ENCODE measurements around the gene SIGLEC1. TPM values are rescaled to one million over a fixed set of nuclear protein-coding genes. Genes with fewer than 3 reads are reported as not detected.

The SIGLEC1 gene
- total and polyA plus RNA-seq, 2 donors (not counting 3 experiments of a cell fraction or from before 2014, with no cell fraction given), result not detected

DNA sequence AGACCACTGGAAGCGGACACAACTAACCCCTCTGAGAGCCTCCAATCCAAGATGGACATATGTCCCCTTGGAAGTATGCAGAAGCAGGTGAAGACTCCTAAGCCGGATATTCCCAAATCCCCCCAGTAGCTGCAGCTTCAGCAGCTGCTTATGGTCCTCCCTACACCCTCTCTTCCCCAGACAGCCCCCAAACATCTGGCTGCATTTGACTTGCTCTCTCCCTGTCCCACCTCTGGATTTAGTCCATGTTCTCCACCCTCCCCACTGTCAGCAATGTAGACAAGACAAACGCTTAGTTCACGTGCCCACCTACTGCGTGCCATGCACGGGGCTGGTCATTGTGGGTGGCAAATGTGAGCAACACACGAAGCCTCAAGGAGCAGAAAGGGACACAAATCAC lies 26.0 kb downstream of the SIGLEC1 start:
- dilution Hi-C loops (cut with MboI; ENCODE audit: extremely low pct_ligation_motif_present, low sequenced_read_pairs) (no loop called here), intact Hi-C loops (cut with micrococcal nuclease) (no loop called here)
- H4K20me1 ChIP-seq (replicated peaks; ENCODE audit: control insufficient read depth, extremely low read depth, insufficient read depth, low read length), result no peaks in the 10 kb centered on the region
- no TSS peak for BruUV-seq (replicated peaks)
- no peak overlapping the region for H3K27ac ChIP-seq (ENCODE audit: insufficient read depth, low read depth, low read length)
- H3K36me3 ChIP-seq (ENCODE audit: control insufficient read depth in 2 of 2, extremely low read depth in 1 of 2, insufficient read depth in 2 of 2, low read length in 2 of 2), result no peaks in the 10 kb centered on the region
- TF ChIP-seq FOS (IDR thresholded peaks at IDR 0.05; ENCODE audit: borderline replicate concordance, insufficient read depth, low read length) (no peak), MYC (IDR thresholded peaks at IDR 0.05; ENCODE audit: low read depth, low read length) (no peak)
- no peaks in the 10 kb centered on the region for H3K4me1 ChIP-seq (ENCODE audit: control insufficient read depth, extremely low read depth, insufficient read depth, low read length)
- H3K27me3 ChIP-seq (ENCODE audit: control insufficient read depth in 2 of 2, insufficient read depth in 2 of 2, low read length in 2 of 2), result peaks cover 25 to 32% of the 10 kb centered on the region in 2 experiments
- DNase-seq (ENCODE audit: low read depth, low spot score) (no peak), FAIRE-seq (no peak)
- POLR2A ChIA-PET, result no interaction called here
- no peak overlapping the region for H3K4me2 ChIP-seq (ENCODE audit: insufficient read depth, low read length)
- no peaks in the 10 kb centered on the region for H3K79me2 ChIP-seq (ENCODE audit: control insufficient read depth, insufficient read depth, low read length)
- no peak overlapping the region for H3K9ac ChIP-seq (replicated peaks; ENCODE audit: extremely low read depth, insufficient read depth, low read length)
- no peak overlapping the region for H3K4me3 ChIP-seq (replicated peaks in 1 of 3; ENCODE audit: insufficient read depth in 1 of 3, low read depth in 1 of 3, low read length in 3 of 3)
- CTCF ChIA-PET, result interaction anchor here (1.6 to 6.1 kb wide), 5 partner anchors 9 to 82 kb away, joined by 6 to 26 read pairs (median 16); no protein-coding TSS in a partner anchor
- H3K9me1 ChIP-seq (replicated peaks; ENCODE audit: control insufficient read depth, extremely low read depth, insufficient read depth, low read length), result no peaks in the 10 kb centered on the region
- no peak overlapping the region for H2AFZ ChIP-seq (ENCODE audit: low read depth, low read length)
- no peaks in the 10 kb centered on the region for H3K9me3 ChIP-seq (replicated peaks; ENCODE audit: control insufficient read depth, insufficient read depth, low read length)

DNA sequence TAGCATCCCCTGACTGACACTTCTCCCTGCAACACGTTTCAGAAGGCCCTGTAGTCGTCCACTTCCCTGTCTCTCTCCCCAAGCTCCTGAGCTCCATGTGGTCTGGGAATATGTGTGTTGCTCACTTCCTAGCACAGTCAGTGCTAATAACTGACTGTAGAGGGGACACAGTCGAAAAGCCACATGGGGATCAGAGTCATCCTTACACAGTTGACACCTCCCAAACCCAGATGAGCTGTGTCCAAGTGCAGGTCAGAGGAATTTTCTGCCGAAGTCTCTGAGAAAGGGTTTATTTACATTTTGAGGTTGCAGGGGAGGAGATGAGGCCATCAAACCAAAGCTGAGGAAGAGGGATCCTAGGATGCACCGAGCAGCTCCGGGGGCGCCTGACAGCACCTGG lies 27.1 kb downstream of the SIGLEC1 start:
- no peaks in the 10 kb centered on the region for H3K4me1 ChIP-seq (ENCODE audit: control insufficient read depth, extremely low read depth, insufficient read depth, low read length)
- CTCF ChIA-PET, result interaction anchor here (1.0 to 6.1 kb wide), 4 partner anchors 9 to 101 kb away, joined by 4 to 26 read pairs (median 20); partner anchors contain the start of gene CENPB
- no peak for DNase-seq (ENCODE audit: low read depth, low spot score)
- no peak overlapping the region for H3K9ac ChIP-seq (replicated peaks; ENCODE audit: extremely low read depth, insufficient read depth, low read length)
- dilution Hi-C loops (cut with MboI; ENCODE audit: extremely low pct_ligation_motif_present, low sequenced_read_pairs), result no loop called here
- no peak overlapping the region for H3K4me2 ChIP-seq (ENCODE audit: insufficient read depth, low read length)
- no peak overlapping the region for H3K27ac ChIP-seq (ENCODE audit: insufficient read depth, low read depth, low read length)
- H3K27me3 ChIP-seq (ENCODE audit: control insufficient read depth in 2 of 2, insufficient read depth in 2 of 2, low read length in 2 of 2), result peaks cover 29 to 39% of the 10 kb centered on the region in 2 experiments
- BruUV-seq (replicated peaks), result no TSS peak
- no peaks in the 10 kb centered on the region for H3K36me3 ChIP-seq (ENCODE audit: control insufficient read depth in 2 of 2, extremely low read depth in 1 of 2, insufficient read depth in 2 of 2, low read length in 2 of 2)
- no peaks in the 10 kb centered on the region for H3K79me2 ChIP-seq (ENCODE audit: control insufficient read depth, insufficient read depth, low read length)
- H2AFZ ChIP-seq (ENCODE audit: low read depth, low read length), result no peak overlapping the region
- POLR2A ChIA-PET, result no interaction called here
- H3K9me3 ChIP-seq (replicated peaks; ENCODE audit: control insufficient read depth, insufficient read depth, low read length), result no peaks in the 10 kb centered on the region
- intact Hi-C loops (cut with micrococcal nuclease), result no loop called here
- no peaks in the 10 kb centered on the region for H4K20me1 ChIP-seq (replicated peaks; ENCODE audit: control insufficient read depth, extremely low read depth, insufficient read depth, low read length)
- H3K4me3 ChIP-seq (replicated peaks in 1 of 3; ENCODE audit: insufficient read depth in 1 of 3, low read depth in 1 of 3, low read length in 3 of 3), result no peak overlapping the region
- no peak for TF ChIP-seq EZH2 (IDR thresholded peaks at IDR 0.05; ENCODE audit: borderline replicate concordance, low read depth, low read length, severe bottlenecking)
- no peak for TF ChIP-seq POLR2AphosphoS5 (IDR thresholded peaks at IDR 0.05; ENCODE audit: insufficient read depth, low read depth, low read length)
- TF ChIP-seq, protein P1, sequence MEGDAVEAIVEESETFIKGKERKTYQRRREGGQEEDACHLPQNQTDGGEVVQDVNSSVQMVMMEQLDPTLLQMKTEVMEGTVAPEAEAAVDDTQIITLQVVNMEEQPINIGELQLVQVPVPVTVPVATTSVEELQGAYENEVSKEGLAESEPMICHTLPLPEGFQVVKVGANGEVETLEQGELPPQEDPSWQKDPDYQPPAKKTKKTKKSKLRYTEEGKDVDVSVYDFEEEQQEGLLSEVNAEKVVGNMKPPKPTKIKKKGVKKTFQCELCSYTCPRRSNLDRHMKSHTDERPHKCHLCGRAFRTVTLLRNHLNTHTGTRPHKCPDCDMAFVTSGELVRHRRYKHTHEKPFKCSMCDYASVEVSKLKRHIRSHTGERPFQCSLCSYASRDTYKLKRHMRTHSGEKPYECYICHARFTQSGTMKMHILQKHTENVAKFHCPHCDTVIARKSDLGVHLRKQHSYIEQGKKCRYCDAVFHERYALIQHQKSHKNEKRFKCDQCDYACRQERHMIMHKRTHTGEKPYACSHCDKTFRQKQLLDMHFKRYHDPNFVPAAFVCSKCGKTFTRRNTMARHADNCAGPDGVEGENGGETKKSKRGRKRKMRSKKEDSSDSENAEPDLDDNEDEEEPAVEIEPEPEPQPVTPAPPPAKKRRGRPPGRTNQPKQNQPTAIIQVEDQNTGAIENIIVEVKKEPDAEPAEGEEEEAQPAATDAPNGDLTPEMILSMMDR (IDR thresholded peaks at IDR 0.05; ENCODE audit: extremely low read depth in 1 of 2, insufficient read depth in 1 of 2, low read depth in 1 of 2, low read length in 2 of 2), result no peak
- TF ChIP-seq GATA2 (IDR thresholded peaks at IDR 0.05; ENCODE audit: insufficient read depth, insufficient read length, low read depth, low read length), result no peak
- TF ChIP-seq, protein P2, sequence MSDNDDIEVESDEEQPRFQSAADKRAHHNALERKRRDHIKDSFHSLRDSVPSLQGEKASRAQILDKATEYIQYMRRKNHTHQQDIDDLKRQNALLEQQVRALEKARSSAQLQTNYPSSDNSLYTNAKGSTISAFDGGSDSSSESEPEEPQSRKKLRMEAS (IDR thresholded peaks at IDR 0.05; ENCODE audit: insufficient read depth, insufficient read length), result no peak
- no peak for TF ChIP-seq FOS (IDR thresholded peaks at IDR 0.05; ENCODE audit: borderline replicate concordance, insufficient read depth, low read length)
- no peak for TF ChIP-seq JUN (IDR thresholded peaks at IDR 0.05; ENCODE audit: borderline replicate concordance, insufficient read depth, insufficient read length, low read depth)
- no peak for TF ChIP-seq POLR2A (IDR thresholded peaks at IDR 0.05; ENCODE audit: low read depth, low read length)
- TF ChIP-seq MYC (IDR thresholded peaks at IDR 0.05; ENCODE audit: low read depth, low read length), result no peak
- no peak for FAIRE-seq
- H3K9me1 ChIP-seq (replicated peaks; ENCODE audit: control insufficient read depth, extremely low read depth, insufficient read depth, low read length), result no peaks in the 10 kb centered on the region
